Measurements from ENCODE around the gene POMC.

DNA sequence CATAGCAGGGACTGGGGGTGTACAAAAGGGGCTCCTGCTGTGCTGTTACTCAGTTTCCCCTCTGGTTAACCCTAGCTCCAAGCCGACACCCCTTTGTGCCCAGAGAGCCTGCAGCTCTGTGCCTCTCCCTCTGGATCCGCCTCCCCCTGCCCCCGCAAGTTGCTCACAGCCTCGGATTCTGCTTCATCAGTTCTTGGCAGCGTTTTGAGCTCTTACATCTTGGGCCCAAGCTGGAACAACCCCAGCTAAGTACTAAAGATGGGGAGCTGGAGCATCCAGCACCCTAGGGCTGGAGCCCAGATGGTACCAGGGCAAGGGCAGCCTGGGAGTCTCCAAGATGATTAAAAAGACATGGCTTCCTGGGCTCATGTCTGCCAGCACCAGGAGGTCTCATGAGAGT, 40.7 kb downstream of the POMC start:
- TF ChIP-seq EZH2phosphoT487 (conservative IDR thresholded peaks at IDR 0.05; ENCODE audit: low read length): no peak
- TF ChIP-seq CTCF (IDR thresholded peaks at IDR 0.05; ENCODE audit: insufficient read depth, low read length, poor library complexity, severe bottlenecking): no peak
